ENCODE data around the gene B3GALT4.

DNA sequence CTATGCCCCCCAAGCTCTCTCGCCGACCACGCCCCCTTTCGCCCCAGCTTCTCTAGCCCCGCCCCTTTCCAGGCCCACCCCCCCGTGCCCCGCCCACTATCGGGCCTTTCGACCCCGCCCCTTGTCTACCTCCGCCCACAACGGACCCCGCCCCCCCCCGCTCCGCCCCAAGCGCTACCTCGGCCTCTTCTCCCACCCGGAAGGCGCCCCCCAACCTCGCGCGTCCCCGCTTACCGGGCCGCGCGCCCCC is 40.4 kb downstream of the B3GALT4 start:
- TF ChIP-seq EZH2phosphoT487 (IDR thresholded peaks at IDR 0.05; ENCODE audit: borderline replicate concordance): no peak
- TF ChIP-seq, protein P1, sequence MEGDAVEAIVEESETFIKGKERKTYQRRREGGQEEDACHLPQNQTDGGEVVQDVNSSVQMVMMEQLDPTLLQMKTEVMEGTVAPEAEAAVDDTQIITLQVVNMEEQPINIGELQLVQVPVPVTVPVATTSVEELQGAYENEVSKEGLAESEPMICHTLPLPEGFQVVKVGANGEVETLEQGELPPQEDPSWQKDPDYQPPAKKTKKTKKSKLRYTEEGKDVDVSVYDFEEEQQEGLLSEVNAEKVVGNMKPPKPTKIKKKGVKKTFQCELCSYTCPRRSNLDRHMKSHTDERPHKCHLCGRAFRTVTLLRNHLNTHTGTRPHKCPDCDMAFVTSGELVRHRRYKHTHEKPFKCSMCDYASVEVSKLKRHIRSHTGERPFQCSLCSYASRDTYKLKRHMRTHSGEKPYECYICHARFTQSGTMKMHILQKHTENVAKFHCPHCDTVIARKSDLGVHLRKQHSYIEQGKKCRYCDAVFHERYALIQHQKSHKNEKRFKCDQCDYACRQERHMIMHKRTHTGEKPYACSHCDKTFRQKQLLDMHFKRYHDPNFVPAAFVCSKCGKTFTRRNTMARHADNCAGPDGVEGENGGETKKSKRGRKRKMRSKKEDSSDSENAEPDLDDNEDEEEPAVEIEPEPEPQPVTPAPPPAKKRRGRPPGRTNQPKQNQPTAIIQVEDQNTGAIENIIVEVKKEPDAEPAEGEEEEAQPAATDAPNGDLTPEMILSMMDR (conservative IDR thresholded peaks at IDR 0.05; ENCODE audit: low read length): no peak
